NT2/D1 (cell line): ENCODE data around the gene SELP.
"Not testable (repeated sequence)": the region's sequence is repeated elsewhere in the genome, so short reads cannot be mapped to it uniquely, and the experiment has no call there.

Experiments used
- SUZ12 ChIP-seq: IDR thresholded peaks from 2 replicates; pipeline ENCODE4 v1.6.1; 2011; ENCODE audit not compliant: insufficient read length, insufficient read depth; ENCODE audit errors: extremely low read depth
- YY1 ChIP-seq: IDR thresholded peaks from 2 replicates; pipeline ENCODE4 v1.6.1; 2011; ENCODE audit not compliant: insufficient read length, insufficient read depth

DNA sequence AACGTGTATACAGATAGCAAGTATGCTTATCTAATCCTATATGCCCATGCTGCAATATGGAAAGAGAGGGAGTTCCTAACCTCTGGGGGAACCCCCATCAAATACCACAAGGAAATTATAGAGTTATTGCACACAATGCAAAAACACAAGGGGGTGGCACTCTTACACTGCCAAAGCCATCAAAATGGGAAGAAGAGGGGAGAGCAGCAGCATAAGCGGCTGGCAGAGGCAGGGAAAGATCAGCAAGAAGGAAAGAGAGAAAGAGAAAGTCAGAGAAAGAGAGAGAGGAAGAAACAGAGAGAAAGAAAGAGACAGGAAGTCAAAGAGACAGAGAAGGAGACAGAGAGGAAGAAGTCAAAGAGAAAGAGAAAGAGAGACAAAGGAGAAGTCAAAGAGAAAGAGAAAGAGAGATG is 37.3 kb upstream of the SELP start:
- TF ChIP-seq YY1, SUZ12: not testable (repeated sequence)
